GM19035 (cell line): ENCODE data around the gene NBPF26.
A peak's percentile ranks its signal among the peaks of the same experiment; 100 is the strongest.
"Not testable (repeated sequence)": the region's sequence is repeated elsewhere in the genome, so short reads cannot be mapped to it uniquely, and the experiment has no call there.

Experiments used
- ATAC-seq: cut with Tn5 transposase; IDR thresholded peaks from one replicate; pipeline ENCODE4 v1.9.1; 2021; ENCODE audit not compliant: unreplicated experiment

NBPF26 gene

DNA sequence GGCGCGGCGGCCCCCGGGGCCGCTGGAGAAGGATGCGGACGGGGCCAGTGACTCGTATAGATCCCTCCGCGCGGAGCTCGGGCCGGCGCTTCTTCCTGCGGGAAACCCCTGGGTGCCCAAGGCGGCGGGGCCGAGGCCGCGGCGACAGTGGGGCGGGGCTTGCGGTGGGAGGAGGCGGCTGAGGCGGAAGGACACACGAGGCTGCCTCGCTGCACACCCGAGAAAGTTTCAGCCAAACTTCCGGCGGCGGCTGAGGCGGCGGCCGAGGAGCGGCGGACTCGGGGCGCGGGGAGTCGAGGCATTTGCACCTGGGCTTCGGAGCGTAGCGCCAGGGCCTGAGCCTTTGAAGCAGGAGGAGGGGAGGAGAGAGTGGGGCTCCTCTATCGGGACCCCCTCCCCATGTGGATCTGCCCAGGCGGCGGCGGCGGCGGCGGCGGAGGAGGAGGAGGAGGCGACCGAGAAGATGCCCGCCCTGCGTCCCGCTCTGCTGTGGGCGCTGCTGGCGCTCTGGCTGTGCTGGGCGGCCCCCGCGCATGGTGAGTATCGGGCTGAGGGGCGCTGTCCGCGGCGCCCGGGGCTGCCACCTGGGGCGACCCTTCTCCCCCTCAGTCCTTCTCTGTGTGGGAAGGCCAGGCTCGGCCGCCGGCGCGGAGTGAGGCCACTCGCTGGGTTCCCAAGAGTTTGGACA lies at the start of gene NBPF26:
TSS of gene NBPF26 (plus strand) at position 231 of the 688 bp plus-strand sequence.
- peak; percentile 73 for ATAC-seq

DNA sequence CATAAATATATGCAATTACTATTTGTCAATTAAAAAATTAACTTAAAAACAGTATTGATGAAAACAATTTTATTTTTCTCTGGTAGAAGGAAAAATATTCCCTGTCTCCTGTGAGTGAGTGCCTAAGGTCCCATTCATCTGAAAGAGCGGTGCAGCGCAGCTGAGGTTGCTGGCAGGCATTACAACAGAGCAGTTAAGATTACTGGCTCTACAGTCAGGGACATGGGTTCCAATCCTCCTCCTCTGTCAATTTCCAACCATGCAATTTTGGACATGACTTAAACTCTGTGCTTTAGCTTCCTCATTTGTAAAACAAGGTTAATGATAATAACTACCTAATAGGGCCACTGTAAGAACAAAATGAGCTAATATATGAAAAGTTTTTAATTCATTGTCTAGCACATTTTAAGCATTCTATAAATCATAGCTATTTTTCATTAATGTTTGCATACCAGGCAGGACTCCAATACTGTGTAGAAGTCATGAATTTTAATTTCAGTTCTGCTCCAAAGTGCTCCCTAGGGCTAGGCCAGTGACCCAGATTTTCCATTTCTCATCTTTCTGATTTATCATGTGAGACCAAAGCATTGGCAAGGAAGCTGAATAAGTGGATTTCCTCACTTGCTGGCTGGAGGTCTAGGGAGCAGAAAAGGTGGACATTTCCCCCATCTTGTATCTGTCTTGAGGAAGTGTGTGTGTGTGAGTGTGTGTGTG lies 43.5 kb upstream of the NBPF26 start:
- not testable (repeated sequence) for ATAC-seq

DNA sequence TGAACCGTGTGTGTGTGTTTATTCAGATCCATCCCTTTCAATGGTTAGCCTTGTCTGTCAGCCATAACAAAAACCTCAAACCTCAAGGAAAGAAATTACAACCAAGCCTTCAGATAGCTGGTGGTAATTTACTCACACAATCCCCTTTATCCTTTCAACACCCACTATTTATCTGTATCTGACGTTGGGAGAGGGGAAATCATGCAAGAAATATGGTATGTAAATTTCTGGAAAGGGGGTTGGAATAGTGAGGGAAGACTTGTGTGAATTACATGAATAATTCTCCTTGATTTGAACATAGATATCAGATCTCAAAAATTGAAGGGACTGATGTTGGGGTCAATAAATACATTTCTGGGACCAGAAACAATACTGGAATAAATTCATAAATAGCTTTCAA lies 42.8 kb upstream of the NBPF26 start:
- not testable (repeated sequence) for ATAC-seq

DNA sequence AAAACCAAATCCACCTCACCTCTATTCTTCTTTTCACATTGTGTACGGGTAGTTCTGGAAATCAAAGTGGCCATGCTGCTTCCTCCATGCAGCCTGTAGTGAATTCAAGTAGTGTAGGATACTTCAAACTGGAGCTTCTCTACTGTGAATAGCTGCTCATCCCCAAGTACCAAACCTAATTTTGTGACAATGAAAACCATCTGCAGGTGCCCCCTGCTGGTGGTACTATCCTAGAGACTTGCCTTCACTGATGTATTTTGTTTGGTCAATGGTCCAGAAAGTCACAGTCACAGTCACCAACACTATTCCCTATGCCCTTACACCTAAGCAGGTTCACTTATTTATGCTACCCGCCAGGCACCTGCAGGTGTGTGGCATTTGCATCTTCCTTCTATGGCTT lies 39.3 kb upstream of the NBPF26 start:
- ATAC-seq, result not testable (repeated sequence)

DNA sequence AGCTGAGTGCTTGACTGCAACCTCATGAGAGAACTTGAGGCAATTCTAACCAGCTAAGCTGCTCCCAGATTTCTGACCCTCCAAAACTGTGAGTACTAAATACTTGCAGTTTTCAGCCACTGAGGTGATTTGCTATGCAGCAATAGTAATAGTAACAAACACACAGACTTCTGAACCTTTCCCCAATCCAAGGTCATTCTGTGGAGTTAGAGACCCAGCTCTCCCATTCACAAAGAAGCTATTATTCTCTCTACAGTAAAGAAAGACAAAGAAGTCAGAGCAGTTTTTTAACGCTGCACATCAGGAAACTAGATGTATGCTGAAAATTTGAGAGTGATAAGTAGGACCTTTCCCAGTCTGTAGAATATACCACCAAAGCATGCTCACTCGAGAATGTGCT lies 38.1 kb upstream of the NBPF26 start:
- not testable (repeated sequence) for ATAC-seq

DNA sequence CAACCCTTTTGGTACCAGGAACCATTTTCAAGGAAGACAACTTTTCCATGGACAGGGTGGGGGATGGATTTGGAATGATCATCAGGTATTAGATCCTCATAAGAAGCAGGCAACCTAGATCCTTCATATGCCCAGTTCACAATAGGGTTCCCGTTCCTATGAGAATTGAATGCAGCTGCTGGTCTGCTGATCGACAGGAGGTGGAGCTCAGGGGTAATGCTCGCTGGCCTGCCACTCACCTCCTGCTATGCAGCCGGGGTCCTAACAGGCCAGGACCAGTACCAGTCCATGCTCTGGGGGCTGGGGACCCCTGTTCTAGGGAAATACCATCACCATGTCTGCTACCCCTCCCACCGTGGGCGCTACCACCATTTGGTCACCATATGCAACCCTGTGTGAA lies 36.5 kb upstream of the NBPF26 start:
- ATAC-seq, result not testable (repeated sequence)

DNA sequence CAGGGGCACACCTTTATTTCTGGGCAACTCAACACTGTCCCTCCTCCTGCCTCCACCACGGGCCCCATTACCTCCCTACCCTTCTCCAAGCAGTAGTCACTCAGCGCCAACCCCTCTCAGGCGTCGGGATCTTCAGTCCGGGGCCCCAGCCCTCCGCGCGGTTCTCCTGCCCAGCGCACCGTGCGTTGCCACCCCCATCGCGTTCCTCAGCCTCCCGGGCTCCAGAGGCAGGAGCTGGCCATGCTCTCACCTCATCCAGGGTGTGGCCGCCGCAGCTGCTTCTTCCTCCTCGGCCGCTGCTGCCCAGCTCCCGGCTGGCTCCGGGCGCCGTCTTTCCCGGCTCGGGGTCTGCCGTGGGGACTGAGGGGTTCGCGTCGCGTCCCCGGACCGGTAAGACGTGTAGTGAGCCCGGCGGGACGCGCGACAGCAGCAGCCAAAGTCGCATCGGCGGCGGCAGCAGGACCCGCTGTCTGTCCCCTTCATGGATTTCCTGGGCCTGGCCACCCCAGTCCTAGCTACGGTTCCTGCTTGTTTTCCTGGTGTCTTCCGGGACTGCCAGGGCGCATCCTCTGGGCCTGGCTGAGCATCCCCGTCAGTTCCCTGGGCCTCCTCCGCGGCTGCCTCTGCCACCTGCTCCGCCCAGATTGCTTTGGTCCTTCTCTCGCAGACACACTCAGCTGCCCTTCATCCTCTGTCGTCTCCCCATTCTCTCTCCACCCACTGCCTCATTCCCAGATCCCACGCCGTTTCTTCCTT lies 22.8 kb upstream of the NBPF26 start:
- ATAC-seq, result not testable (repeated sequence)

DNA sequence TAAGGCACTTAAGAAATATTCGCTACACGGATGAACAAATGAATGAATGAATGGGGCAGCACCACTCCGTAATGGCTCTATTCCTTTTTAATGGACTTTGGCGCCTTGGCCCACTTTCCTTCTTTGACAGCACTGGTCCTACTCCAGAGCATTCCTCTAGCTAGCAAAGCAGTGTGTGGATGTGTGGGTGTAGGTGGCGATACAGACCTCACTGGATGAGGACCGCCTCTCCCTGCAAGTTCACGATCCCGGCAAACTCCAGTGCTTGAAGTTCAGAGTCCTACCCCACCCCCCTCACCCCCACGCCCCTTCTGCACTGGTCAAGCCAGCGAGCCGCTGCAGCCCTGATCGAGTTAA lies 409 bp upstream of the NBPF26 start:
- ATAC-seq, result not testable (repeated sequence)

DNA sequence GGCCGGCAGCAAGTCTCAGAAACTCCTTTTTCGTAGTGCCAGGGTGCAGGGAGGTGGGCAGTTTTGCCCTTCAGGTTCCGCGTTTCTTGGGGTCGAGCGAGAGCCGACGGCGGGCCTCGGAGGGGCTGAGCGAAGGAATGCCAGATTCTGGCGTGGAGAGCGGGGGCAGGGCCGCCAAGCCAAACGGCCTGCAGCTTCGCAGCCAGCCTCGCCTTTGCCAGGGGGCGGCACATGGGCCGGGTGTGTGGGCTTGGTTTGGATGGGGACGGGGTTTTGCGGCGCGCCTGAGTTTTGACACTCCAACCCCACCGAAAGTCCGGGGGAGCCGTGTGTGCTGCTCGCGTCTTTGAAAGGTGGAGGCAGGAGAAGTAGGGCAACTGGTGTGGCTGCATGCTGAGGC lies 762 bp downstream of the NBPF26 start:
- ATAC-seq, result not testable (repeated sequence)

DNA sequence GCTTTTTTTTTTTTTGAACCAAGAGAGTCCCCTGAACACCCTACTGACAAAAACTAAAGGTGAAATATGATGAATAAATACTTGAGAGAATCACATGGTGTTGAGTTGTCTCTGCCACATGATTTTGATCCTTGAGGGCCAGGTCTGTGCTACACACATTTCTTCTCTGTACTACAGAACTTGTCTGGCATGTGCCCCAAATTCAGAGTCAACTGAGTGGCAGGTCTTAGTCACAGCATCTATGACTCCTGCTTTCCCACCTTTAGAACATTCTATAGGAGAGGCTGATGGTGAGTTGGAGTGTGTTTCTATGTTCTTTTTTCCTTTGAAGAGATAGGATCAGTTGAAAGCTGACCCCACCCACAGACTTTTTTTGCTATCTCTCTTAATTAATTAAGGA lies 5.1 kb downstream of the NBPF26 start:
- ATAC-seq, result not testable (repeated sequence)

DNA sequence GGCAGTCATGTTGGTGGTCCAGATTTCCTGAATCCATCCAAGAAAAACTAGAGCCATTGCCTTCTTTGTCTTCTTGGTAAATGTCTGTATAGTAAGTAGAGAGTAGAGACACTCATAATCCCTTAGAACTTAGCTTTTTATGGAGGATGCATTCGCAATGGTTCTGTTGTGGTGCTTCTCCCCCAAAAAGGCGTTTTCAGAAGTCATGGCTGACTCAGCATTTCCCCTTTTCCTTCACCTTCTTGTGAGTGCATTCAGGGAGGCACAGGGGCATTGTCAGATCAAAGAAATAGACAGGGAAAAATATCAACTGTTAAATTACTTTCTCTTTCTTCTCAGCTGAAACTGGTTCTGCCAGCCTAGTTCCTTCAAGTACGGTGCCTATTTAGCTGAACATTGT lies 45.3 kb downstream of the NBPF26 start:
- not testable (repeated sequence) for ATAC-seq

DNA sequence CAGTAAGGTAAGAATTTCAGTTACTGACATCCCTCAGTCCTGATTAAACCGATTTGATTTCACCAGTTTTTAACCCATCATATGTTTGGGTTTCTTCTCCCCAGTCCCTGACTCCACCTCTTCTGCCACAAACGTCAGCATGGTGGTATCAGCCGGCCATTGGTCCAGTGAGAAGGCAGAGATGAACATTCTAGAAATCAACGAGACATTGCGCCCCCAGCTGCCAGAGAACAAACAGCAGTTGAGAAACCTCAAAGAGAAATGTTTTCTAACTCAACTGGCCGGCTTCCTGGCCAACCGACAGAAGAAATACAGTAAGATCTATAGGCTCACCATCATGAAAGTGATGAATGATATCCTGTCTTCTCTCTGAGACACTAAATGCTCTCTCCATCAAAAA lies 81.7 kb downstream of the NBPF26 start:
- ATAC-seq, result not testable (repeated sequence)

DNA sequence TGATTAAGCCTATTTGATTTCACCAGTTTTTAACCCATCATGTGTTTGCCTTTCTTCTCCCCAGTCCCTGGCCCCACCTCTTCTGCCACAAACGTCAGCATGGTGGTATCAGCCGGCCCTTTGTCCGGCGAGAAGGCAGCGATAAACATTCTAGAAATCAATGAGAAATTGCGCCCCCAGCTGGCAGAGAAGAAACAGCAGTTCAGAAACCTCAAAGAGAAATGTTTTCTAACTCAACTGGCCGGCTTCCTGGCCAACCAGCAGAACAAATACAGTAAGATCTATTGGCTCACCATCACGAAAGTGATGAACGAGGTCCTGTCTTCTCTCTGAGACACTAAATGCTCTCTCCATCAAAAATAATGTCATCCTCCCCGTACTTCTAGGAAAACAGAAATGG lies 88.1 kb downstream of the NBPF26 start:
- not testable (repeated sequence) for ATAC-seq

DNA sequence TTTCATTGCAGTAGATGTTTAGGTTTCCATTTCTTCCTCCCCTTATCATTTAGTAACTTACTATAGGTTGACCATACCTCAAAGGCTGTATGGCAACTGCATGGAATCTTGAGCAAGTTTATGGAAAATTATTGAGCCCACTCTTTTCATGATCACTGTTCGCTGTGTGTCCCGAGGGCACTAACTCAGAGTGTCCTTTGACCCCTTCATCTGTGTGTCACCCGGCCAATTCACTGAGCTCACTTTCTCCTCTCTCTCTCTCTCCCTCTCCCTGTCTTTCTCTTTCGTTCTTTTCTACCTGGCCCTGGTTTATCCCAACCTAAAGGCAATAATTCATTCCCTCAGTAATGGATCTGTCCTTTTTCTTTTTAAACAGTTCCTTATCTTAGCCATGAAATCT lies 101.3 kb downstream of the NBPF26 start:
- ATAC-seq, result not testable (repeated sequence)

DNA sequence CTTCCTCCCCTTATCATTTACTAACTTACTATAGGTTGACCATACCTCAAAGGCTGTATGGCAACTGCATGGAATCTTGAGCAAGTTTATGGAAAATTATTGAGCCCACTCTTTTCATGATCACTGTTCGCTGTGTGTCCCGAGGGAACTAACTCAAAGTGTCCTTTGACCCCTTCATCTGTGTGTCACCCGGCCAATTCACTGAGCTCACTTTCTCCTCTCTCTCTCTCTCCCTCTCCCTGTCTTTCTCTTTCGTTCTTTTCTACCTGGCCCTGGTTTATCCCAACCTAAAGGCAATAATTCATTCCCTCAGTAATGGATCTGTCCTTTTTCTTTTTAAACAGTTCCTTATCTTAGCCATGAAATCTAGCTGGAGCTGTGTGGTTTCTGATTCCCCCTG lies 102.9 kb downstream of the NBPF26 start:
- not testable (repeated sequence) for ATAC-seq

DNA sequence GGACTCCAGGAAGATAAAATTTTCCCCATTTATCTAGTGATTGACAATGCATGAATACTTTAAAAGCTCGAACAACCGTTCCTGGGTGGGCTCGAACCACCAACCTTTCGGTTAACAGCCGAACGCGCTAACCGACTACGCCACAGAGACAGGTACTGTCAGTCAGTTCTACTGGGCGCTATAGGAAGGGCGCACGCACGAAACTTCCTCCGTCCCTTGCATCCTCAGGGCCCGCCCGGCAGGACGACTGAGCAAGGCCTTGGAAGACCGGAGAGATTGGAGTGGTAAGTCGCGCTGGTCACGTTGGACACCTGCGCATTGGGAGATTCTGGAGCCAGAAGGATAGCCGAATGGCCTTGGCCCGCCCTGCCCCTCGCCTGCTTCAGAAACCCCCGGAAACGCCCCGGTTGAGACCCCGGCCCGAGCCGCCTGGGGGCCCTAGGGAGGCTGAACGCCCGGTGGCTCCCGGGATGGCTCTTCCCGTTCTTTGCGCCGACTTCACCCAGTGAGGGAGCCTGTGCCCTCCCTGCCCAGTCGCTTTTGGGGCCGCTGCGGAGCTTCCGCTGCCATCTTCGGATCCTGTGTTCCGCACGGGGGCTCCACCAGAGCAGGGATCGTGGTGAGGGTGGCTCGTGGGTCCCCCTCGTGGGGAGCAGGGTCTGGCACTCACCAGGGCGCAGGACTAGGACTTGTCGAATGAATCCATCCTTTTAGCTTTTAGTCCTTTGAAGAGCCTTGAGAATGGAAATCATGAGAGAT lies 120.6 kb downstream of the NBPF26 start:
- not testable (repeated sequence) for ATAC-seq

DNA sequence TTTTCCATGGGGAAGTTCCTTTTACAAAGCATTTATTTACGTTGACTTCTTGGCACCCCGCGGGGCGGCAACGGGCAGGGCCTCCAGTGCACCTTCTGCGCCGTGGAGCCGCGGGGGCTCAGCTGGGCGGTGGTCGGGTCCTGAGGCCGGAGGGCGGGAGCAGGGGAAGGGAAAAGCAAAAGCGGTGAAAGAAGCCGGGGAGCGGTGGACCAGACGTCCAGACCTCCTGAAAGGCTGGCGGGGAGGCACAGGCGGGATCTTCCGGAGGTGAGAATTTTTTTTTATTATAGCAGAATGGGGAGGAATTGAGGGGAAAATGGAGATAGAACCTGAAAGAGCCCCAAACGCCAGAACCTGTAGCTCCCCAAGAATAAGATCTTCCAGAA lies 121.2 kb downstream of the NBPF26 start:
- not testable (repeated sequence) for ATAC-seq

DNA sequence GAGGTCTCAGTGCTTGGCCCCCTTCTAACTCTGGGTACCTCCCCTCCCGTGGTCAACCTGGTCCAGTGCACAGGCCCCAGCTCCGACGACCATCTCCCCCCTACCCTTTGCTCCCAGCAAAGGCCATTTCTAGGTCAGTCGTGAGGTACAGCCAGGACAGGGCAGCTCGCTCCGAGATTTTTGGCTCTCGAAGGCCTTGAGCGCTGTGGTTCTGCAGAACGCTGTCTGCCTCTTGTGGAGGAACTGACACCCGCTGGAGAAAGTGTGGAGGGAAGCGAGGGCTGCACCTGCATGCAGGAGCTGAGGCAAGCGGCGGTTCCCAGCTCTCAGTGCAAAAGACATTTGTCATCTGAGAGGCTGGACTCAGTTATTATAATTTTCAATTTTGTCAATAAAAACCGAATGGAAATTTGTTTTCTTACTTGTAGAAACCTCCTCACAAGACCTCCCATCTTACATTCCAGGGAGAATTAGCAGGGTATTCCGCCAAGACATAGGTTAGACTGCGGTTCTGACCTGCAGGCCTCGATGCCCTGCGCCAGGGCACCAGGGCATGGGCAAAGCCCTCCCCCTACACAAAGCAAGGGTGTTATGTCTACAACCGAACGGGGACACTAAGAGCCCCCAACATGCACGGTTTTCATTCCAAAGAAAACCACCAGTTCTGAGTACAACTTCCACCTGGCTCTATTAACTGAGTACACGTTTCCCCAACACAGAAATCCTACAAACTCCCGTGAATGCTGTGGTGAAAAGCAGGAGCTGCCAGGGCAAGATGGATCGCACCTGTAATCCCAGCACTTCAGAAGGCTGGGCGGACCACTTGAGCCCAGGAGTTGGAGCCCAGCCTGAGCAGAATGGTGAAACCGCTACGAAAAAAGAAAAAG lies 125.9 kb downstream of the NBPF26 start:
- not testable (repeated sequence) for ATAC-seq

DNA sequence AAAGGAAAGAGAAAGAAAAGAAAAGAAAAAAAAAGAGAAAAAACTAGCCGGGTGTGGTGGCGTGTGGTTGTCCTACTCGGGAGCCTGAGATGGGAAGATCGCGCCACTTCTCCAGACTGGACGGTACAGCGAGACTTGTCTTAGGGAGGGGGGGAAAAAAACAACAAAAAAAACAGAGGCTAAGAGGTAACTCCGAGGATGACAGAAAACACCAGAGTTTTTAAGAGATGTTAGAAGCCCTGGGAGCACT lies 126.5 kb downstream of the NBPF26 start:
- not testable (repeated sequence) for ATAC-seq
